NOMO-1 (cell line): ENCODE data around the gene MRPL53.
"Not testable (repeated sequence)": the region's sequence is repeated elsewhere in the genome, so short reads cannot be mapped to it uniquely, and the experiment has no call there.

Experiments
- DNase-seq, 2 experiments: peaks; one replicate each; lab custom pipeline; 2025; ENCODE audit not compliant: unreplicated experiment in 2 of 2; lab: John Stamatoyannopoulos, UW

MRPL53 gene

GRCh38 chr2:74454654-74455511 lies 17.6 kb downstream of the MRPL53 start, which contains the start of gene INO80B:
INO80B (plus strand) TSS chr2:74455087; CDS start chr2:74455117, 30 bp downstream.
- peak; percentile 95 to 96 for DNase-seq

DNA sequence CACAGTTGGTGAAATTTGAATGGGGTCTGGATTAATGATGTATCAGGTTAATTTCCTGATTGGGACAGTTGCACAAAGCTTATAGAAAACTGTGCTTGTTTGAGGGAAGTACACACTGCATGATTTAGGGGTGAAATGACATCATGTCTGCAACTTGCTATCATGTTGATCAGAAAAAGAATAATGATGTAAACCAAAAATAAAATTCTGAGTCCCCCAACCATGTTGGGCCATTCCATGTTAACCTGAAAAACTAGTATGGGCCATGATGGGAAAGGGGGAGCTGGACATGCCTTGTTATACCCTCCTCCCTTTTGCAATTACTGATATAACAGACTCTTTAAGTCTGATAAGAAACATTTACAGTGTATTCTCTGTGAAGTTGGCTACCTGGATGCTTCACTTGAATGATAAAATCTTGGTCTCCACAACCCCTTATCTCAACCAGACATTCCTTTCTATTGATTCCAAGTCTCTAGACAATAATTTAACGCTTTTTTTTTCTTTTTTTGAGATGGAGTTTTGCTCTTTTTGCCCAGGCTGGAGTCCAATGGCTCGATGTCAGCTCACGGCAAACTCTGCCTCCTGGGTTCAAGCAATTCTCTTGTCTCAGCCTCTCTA lies 21.8 kb downstream of the MRPL53 start:
- DNase-seq = no peak

- DNase-seq = no peak
These were observed 23.7 kb downstream of the MRPL53 start for GRCh38 chr2:74448771-74449170.

DNA sequence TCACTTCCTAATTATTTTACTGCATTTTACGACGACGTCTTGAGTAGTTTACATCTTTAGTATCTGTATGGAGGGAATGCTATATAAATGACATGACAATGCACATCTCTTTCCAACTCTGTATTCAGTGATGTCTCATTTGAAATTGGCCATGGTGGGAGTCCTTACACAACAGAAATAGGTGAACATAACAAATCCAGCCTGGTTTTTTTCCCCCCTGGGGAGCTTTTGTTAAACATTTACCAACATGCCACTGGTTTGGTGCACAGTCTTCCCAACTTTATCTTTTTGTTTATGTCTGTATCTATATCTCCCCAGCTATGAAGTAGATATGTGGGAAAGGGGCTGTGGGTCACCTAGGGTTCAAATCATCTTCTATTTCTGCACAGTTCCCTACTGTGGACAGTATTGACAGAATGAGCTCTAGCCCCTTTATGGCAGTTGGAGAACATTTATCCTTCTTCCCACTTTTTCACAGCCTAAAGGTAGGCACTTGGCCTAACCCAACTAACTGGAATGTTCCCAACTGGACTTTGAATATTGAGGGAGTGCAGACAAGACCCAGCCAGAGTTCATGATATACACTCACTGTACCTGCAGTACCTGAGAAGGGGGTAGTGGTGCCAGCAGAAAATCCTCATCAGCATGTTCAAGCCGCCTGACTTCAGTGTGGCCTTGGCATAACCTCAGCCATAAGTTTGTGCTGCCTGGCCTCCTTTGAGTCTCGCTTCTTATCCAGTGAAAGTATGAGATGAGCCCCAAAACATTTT lies 25.1 kb downstream of the MRPL53 start:
- DNase-seq = no peak

- DNase-seq = no peak
These were observed 27.8 kb downstream of the MRPL53 start for GRCh38 chr2:74444498-74445318.

GRCh38 chr2:74442483-74443297 lies 29.8 kb downstream of the MRPL53 start:
- DNase-seq = not testable (repeated sequence)

GRCh38 chr2:74441690-74442482 lies 30.6 kb downstream of the MRPL53 start, which contains the start of gene RTKN:
RTKN (minus strand) TSS chr2:74441937; CDS start chr2:74441816, 121 bp downstream.
- DNase-seq = no peak

- no peak for DNase-seq
These were observed 31.2 kb downstream of the MRPL53 start for GRCh38 chr2:74441170-74441689.

DNA sequence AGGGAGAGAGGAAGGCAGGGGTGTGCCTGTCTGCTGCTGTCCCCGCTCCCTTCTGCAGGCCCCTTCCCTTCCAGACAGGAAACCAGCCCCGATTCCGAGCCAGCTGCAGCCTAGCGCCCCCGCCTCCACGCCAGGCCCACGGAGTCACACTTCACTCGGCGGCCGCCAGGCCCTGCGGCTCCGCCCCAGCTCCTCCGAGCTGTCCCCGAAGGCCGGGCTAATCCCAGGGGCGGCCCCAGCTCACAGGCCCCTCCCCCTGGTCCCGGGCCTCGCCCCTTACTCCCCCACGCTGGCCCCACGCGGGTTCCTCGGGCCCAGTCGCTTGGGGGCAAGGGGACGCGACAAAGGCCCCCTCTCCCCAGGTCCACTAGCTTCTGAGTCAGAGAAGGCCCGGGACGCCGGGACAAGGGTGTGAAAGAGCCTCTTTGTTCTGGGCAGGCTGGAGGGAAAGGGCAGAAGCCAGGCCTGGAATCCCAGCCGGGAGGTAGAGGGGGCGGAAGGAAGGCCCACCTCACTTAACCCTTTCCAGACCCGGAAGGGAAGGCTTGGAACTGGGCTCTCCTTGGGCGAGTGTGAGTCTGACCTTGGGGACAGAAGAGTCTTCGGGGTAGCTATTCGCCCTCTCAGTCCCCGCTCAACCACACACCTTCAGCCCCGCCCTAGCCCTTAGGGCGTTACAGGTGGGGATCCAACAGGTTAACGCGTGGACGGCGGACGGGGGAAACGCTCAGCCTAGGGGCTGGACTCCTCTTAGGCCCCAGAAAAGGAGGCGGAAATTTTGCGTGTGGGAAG lies 31.9 kb downstream of the MRPL53 start:
- DNase-seq = peak; percentile 63 to 86

- DNase-seq = no peak
These were observed 32.6 kb downstream of the MRPL53 start for GRCh38 chr2:74439803-74440377.

GRCh38 chr2:74439373-74439772 lies 33.1 kb downstream of the MRPL53 start:
- no peak for DNase-seq

DNA sequence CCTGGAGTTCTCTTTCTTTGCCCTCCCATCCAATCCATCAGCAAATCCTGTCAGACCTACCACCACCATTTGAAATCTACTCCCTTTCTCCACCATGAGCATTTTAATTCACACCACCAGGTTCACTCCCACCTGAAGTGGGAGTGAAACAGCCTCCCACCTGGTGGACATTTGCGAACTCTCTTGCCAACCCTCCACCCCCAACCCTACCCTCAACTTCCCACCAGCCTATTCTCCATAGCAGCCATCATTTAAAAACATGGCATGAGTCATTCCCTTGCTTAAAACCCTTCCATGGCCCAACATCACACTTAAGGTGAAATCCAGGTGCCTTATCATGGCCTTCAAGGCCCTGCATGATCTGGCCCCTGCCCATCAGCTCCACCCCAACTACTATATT lies 34.2 kb downstream of the MRPL53 start:
- no peak for DNase-seq

DNA sequence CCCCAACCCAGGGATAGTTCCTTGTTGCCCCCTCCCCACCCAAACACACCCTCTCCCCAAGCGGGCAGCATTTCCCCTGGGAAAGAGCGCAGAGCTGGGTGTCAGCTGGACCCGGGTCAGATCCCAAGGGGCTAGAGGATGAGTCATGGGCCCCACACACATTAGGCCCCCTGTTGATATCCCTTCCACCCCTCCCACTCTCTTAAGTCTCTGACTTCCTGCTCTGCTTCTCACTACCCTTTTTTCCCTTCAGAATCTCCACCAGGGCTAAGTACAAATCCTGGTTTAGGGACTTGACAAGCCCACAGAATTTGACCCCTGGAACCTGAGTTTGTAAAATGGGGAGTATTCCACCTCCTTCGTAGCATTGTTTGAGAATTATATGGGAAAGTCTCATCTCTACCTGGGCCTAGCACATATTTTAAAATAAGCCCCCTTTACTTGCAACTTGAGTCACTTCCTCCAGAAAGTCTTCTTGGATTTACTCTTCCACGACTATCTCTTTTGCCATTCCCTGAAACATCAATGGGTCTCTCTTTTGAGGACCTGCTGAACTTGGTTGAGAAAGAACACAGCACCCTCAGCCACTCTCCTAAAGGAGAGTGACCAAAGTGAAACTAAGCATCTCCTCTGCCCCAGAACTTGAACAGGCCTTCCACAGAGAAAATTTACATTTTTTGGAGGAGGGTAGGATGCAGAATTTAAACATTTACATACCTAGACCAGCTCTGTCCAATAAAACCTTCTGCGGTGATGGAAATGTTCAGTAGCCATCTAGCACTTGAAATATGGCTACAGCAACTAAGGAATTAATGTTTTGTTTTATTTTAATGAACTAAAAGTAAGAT lies 35.4 kb downstream of the MRPL53 start:
- no peak for DNase-seq

DNA sequence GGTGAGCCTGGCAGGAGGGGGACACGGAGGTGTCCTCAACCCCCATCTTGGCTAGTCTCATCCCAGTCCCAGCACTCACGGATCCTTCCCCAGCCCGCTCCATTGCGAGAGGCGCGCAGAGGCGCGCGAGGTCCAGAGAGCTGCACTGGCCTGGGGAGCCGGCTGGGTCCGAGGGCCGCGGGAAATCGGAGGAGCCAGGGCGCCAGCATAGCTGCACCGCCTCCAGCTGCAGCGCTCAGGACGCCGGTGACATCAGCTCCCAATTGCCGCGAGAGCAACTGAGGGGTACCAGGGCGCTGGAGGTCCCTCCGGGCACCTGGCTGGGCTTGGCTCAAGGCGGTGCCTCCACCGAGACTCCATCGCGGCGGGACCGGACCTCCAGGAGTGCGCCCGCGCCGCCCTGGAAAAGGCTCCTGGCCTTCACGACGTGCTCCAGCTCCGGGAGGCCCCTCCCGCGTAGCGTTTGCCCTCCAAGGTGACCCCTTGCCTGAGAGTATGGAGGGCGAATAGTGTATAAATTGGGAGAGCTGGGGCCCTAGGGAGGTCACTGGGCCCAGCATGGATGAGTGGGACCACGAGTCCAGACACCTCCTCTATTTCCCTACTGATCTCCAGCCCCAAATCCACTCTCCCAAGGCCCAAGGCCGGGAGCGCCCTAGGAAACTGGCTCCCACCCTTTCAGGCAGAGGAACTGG lies 36.2 kb downstream of the MRPL53 start:
- no peak for DNase-seq

GRCh38 chr2:74430502-74430901 lies 42.0 kb downstream of the MRPL53 start:
- DNase-seq = no peak
